ENCODE data around the gene PRDM2.

DNA sequence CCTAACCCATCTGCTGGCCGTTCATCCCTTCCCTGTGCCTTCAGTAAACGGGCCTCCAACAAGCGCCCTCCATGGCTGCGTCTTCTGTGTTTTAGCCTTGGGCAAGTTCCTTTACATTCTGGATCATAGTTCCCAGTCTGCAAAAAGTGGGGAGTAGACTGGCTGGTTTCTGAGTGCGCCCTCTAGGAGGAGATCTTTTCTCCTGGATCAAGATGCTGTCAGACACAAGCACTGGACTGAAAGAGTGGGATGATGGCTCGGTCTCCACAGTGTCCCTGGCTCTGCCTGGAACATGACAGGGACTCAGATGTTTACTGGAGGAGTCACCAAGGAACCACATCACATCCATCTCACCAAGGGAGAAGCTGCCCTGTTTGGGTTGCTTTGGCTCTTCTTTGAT, 88.8 kb downstream of the PRDM2 start:
- TF ChIP-seq POLR2AphosphoS5 (IDR thresholded peaks at IDR 0.05) (no peak), POLR2A (IDR thresholded peaks at IDR 0.05) (no peak), EP300 (IDR thresholded peaks at IDR 0.05) (no peak)

Data from suprapubic skin (tissue), 4 donors.